ENCODE results near the gene PSMA7.

Gene PSMA7

DNA sequence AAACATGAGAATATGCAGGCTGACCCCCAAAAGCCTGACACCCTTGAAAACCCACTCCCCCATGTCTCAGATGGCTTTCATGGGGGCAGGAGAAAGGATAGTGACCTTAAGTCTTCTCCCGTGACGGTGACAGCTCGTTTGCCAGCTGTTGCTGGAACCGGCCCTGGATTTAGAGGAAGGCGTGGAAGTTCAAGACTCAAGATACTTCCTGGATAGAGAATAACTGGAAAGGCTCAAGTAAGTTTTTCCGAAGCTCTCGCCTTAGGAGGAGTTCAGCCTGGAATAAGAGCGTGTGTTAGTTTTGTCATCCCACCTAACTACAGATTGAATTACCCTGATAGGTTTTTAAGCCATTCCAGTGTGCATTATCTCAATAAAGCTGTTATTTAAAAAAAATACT is 28.1 kb upstream of the PSMA7 start:
- no peak for DNase-seq

DNA sequence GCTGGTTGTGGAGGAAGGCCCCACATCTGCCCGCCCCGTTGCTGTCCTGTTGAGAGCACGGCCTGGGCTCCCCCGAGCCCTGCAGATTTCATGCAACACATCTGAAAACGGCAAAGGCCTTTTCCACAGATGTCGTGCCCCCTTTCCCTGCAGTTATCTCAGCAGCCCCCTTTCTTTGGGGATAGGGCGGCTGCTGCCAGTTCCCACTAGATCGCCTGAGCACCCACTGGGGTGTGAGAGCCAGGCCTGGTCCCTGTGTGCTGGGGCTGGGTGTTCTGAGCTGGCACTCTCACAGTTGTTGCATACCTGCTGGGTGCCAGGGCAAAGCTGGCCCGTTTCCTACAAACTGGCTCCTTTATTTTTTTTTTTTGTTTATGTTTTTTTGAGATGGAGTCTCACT is 27.3 kb upstream of the PSMA7 start:
- no peak for DNase-seq

- DNase-seq: no peak
Observed at GRCh38 chr20:62168890-62169435, 25.8 kb upstream of the PSMA7 start.

GRCh38 chr20:62168061-62168460 is 24.9 kb upstream of the PSMA7 start:
- DNase-seq: no peak

DNA sequence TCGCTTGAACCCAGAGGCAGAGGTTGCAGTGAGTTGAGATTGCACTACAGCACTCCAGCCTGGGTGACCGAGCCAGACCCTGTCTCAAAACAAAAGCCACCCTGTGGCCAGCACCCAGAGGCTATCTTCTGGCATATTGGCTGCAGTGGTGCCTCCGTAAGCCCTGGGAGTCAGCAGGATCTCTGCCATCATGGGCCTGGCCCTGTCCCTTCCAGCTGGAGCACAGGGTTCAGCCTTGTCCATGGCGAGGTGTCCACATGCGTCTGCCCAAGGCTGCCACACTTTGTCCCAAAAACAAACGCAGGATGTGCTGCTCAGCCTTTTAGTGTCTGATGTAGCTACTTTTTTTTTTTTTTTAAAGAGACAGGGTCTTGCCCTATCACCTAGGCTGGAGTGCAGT is 24.3 kb upstream of the PSMA7 start:
- DNase-seq: no peak

DNA sequence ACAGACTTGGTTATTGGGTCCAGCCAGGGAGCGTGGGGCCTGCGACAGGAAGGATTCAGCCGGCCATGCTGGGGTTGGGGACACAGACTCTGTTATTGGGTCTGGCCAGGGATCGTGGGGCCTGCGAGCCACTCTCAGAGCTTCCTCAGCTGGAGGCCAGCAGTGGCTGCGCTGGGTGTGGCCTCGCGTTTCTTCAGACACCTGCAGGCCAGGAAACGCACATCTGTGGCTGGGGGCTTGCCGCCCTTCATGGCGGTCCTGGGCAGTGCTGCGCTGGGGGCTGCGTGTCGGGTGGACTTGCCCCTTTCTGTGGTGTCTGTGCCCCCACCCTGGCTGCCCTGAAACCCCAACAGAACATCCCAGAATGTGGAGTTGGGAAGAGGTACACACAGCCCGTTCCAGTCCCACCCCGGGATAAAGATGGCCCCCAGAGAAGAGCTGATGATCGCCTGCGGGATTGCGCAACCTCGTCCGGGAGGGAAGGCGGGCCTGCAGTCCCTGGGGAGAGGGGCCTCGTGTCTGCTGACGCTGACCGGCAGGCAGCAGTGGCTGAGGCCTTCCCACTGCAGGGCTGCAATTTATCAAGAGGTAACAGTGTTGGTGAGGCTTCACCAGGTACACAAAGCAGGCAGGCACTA is 22.7 kb upstream of the PSMA7 start:
- DNase-seq: no peak

- DNase-seq: no peak
Observed at GRCh38 chr20:62164879-62165761, 21.9 kb upstream of the PSMA7 start.

DNA sequence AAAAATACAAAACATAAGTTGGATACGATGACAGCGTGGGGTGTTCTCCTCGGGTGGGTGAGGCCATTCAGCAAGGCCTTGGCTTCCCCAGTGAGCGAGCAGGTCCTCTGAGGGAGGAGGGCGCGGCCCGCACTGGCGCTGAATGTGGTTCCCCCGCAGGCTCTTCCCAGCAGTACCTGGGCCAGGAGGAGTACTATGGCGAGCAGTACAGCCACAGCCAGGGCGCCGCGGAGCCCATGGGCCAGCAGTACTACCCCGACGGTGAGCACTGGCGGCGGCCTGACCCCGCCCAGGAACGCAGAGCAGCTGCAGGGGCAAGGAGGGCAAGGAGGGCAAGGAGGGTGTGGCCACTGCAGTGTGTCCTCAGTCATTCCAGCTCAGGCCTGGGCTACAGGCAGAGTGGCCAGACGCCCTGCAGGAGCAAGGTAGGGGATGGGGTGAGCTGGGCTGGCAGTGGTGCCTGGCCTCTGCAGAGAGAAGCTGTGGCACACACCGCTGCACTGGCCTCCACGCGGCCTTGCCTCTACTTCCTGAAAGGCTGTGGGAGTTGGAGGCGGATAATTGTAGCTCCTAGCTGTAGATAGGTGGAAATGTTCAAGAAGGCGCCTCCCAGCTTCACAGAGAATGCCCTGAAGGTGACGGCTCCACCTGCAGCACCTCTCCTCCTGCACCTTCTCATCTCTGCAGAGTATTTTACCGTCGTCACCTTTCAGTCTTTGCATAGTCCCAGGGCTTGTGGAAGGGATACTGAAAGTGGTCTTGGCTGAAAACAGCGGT is 21.0 kb upstream of the PSMA7 start:
- DNase-seq: no peak

GRCh38 chr20:62163485-62163865 is 20.3 kb upstream of the PSMA7 start:
- DNase-seq: no peak

GRCh38 chr20:62162765-62163484 is 19.7 kb upstream of the PSMA7 start:
- DNase-seq: no peak

DNA sequence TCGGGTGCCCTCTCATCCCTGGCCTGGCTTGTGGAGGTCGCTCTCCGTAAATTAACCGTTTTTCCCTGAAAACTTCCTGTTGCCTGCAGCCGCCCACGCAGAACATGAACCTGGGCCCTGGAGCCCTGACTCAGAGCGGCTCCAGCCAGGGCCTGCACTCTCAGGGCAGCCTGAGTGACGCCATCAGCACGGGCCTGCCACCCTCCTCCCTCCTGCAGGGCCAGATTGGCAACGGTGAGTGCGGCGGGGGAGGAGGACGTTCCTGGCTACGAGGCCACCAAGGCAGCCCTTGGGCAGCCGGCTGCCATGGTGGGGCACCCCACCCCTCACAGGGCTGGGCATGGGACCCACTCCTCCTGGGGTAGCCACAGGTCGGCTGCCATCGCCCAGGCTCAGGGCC is 18.2 kb upstream of the PSMA7 start:
- peak; percentile 5 for DNase-seq

GRCh38 chr20:62160876-62161275 is 17.7 kb upstream of the PSMA7 start:
- DNase-seq: no peak

DNA sequence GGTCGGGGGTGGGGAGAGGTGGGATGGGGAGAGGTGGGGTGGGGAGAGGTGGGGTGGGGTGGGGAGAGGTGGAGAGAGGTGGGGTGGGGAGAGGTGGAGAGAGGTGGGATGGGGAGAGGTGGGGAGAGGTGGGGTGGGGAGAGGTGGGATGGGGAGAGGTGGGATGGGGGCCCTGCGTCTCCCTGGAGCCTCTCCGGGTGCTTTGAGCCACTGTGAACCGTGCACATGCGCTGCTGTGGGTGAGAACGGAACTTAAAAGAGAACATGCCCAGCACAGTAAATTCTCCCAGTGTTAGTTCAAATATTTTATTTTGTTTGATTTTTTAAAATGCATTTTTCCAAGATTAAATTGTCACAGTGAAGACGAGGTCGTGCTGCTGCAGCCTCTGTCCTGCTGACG is 17.1 kb upstream of the PSMA7 start:
- DNase-seq: no peak

GRCh38 chr20:62159839-62160238 is 16.6 kb upstream of the PSMA7 start:
- DNase-seq: no peak

DNA sequence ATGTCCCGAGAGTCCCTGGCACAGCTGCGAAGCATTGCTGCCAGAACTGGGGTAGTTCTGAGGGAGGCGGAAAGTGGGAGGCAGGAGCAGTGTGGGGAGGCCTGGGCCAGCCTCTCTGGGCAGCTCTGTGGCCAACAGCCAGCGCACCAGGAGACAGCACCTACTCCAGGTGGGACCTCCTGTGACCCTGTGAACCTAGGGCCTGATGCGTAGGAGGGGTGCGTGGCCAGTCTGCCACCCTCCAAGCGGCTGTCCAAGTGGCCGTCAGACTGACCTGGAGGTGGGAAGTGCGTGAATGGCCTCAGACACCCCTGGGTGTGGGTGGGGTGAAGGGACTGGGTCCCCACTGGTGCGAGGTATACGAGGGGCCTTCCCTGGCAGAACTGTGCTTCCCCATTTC is 15.9 kb upstream of the PSMA7 start:
- DNase-seq: no peak

DNA sequence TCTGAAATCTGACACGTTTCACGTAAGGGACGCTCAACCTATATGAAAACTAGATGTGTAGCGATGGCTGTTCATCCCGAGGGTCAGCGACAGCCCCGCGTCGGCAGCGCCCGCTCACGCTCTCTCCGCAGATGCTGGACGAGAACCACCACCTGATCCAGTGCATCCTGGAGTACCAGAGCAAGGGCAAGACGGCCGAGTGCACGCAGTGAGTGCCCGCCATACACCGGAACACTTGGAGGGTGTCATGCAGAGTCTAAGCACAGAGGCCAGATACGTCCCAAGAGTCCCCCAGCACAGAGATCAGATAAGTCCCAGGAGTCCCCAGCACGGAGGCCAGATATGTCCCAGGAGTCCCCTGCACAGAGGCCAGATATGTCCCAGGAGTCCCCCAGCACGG is 15.3 kb upstream of the PSMA7 start:
- DNase-seq: no peak

DNA sequence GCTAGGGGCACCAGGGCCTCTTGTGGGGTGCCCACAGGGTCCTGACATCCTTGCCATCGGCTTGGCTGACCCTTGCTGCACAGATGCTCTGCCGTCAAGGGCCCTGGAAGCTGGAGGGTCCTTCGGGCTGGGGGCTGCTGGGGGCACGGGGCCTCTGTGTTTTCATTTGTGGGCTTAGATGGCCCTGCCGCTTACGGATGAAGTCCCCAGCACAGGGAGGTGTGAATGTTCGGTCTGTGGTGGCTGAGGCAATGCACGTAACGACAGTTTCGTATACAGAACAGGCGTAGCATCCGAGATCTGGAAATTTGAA is 14.8 kb upstream of the PSMA7 start:
- DNase-seq: no peak

DNA sequence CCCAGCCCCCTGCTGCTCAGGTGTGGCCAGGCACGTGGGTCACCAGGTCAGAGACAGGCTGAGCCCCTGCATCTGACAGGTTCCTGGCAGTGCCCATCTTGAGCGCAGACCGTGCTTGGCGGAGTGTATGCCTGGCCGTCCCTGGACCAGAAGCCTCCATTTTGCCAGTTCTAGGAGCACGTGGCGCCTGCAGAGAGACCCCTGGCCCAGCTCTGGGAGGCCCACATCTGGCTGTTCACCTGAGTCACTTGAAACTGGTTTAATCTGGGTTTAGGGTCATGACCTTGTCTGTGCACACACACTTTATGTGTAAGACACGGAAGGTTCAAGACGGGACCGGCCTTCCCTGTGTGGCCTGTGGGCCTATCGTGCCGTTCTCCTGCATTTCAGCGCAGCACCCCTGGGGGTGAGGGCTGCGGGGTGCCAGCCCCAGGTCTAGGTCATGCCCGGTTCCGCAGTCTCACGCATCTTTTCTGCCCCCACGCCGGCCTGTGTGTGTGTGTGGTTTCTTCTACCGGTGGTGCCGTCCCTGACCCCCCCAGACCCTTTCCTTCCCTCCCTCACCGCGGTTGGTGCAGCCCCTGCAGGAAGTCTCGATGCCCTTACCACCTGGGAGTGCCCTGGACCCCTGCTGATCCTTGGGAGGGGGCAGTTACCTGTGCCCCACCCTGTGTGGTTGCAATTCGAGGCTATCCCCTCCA is 14.3 kb upstream of the PSMA7 start:
- DNase-seq: no peak

- DNase-seq: peak; percentile 42
Observed at GRCh38 chr20:62156592-62157386, 13.6 kb upstream of the PSMA7 start.

DNA sequence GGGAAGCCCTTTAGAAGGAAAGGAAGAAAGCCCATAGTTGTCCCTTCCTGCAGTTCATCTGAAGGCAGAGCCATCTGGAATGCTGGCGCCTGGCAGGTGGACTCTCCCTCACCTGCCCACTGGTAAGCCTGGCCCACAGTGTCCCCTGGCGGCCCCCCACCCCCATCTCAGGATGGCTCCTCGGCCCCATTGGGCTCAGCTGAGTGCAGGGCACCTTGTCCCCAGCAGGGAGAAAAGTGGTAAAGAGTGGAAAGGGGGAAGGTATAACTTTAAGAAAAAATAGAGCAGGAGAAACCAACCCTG is 13.0 kb upstream of the PSMA7 start:
- DNase-seq: no peak

DNA sequence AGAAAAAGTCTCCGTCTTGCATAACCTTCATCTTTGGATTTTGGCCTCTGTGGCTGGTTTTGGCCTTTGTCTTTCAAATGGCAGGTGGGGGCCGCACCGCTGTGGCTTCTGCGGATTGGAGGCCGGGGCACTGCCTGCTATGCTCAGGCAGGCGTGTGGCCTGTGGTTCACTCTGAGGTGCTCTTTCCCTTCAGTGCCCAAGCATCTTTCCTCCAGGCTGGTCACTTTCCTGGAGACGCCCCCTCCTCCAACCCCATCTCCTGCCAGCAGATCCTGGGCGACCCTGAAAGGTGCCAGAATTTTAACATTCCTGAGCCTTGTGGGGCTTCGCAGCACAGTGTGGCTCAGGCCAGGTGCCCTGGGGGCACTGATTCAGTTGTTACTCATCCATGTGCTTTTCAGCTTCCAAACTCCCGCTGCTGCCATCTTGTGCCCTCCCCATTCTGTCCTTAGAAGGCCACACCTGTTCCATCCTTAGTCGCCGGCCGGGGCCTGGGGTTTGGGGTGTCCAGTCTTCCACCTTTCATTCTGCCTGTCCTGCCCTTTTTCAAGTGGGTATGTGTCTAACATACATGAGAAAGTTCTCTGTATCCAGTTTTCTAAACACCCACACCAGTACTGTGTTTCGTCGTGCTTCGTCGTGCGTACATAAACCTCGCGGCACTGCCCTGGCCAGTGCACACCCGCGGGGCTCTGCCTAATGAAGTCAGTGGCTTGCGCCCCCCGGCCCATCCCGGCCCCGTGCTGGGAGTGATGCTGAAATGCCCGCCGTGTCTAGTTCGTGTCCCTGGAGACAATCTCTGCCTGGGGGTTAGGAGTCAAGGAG is 12.4 kb upstream of the PSMA7 start:
- no peak for DNase-seq
